ENCODE data around the gene NTN1. TPM values are rescaled to one million over a fixed set of nuclear protein-coding genes. Genes with fewer than 3 reads are reported as not detected.
A peak's percentile ranks its signal among the peaks of the same experiment; 100 is the strongest.

NTN1 gene
- total and polyA plus RNA-seq, 2 of the 13 experiments (the other 11 are each of a cell fraction or from before 2014, with no cell fraction given), result 0.04 to 0.05 TPM

DNA sequence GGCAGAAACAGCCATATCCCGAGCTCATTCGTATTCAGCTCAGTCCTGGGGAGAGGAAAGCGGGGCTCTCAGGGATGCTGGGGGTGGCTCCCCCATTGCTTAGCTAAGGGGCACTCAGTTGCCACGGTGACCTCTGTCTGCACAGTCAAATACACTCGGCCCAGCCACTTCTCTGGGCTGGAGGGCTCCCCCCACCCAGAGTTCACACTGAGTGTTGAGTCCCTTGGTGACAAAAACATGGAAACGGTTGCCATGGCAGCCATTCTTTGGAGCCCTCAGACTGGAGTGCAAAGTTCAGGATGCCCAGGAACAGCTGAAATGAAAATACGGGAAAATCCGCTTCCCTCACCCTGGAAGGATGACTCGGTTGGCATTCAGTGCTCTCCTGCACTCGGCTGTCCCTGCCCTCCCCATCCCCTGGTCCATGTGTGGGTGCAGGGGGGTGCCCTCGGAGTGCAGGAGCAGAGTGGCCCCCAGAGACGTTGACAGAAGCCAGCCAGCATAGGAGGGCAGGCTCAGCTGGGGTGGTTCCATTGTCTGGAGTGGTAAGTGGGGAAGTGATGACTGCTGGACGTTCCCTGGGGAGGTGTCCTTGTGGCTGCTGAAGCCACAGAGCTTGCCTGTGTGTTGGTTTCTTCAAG is 216.5 kb downstream of the NTN1 start:
- Histone ChIP-seq H3K9ac (ENCODE audit: insufficient read depth, low read depth, low read length) (peak overlapping the region; percentile 32; the same call in 1 of the 2 replicates), H3K9me3 (ENCODE audit: low read length) (no peaks in the 10 kb centered on the region), H3K27ac (ENCODE audit: extremely low read length, insufficient read depth, low read length) (no peak overlapping the region), H3K36me3 (replicated peaks in 1 of 2; ENCODE audit: control insufficient read depth in 1 of 2, insufficient read depth in 2 of 2, low read length in 2 of 2) (no peaks in the 10 kb centered on the region), H4K20me1 (ENCODE audit: insufficient read depth, low read length) (no peaks in the 10 kb centered on the region), H3K79me2 (ENCODE audit: insufficient read depth, low read length) (no peaks in the 10 kb centered on the region), H2AFZ (ENCODE audit: low read length) (no peak overlapping the region), H3K27me3 (ENCODE audit: control insufficient read depth in 1 of 2, insufficient read depth in 2 of 2, low read length in 2 of 2) (peaks cover 1 to 23% of the 10 kb centered on the region in 2 experiments; a peak in 2 of 5 replicates), H3K4me3 (replicated peaks in 1 of 3; ENCODE audit: insufficient read depth in 1 of 3, low read depth in 2 of 3, low read length in 3 of 3) (peak overlapping the region in 1 of 3 experiments; percentile 26; a peak in 1 of 6 replicates), H3K4me2 (ENCODE audit: low read depth, low read length) (peak overlapping the region; percentile 63), H3K4me1 (ENCODE audit: insufficient read depth, low read length) (peaks cover 48% of the 10 kb centered on the region)
- intact Hi-C loops (cut with micrococcal nuclease; ENCODE audit: unreplicated experiment) (no loop called here), in situ Hi-C loops (cut with HindIII; ENCODE audit: extremely low pct_ligation_motif_present, low pct_unique_long_range_greater_than_20kb) (no loop called here)
- ATAC-seq (peak; percentile 74), FAIRE-seq (peak; percentile 48), DNase-seq (ENCODE audit: low spot score) (peak; percentile 91)
- POLR2A ChIA-PET, result no interaction called here
- 26% methylated on average over 9 of the region's 13 CpGs for WGBS (ENCODE audit: low lambda C conversion rate)
- CTCF ChIA-PET (ENCODE audit: low intra/inter-chr PET ratio, low total read pairs), result no interaction called here
- BruUV-seq (replicated peaks), result no TSS peak
- TF ChIP-seq ZNF296 (CRISPR knock-in tag; conservative IDR thresholded peaks at IDR 0.05), result no peak
- TF ChIP-seq ZBTB44 (CRISPR knock-in tag; IDR thresholded peaks at IDR 0.05), result no peak
- no peak for TF ChIP-seq CHD4 (IDR thresholded peaks at IDR 0.05; ENCODE audit: borderline replicate concordance, low read length)
- no peak for TF ChIP-seq NFAT5 (CRISPR knock-in tag; IDR thresholded peaks at IDR 0.05)
- TF ChIP-seq, protein P1, sequence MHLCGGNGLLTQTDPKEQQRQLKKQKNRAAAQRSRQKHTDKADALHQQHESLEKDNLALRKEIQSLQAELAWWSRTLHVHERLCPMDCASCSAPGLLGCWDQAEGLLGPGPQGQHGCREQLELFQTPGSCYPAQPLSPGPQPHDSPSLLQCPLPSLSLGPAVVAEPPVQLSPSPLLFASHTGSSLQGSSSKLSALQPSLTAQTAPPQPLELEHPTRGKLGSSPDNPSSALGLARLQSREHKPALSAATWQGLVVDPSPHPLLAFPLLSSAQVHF (CRISPR knock-in tag; IDR thresholded peaks at IDR 0.05), result no peak
- peak; percentile 84; the same call in 1 of the 2 replicates for TF ChIP-seq TFAP4 (IDR thresholded peaks at IDR 0.05; ENCODE audit: borderline replicate concordance, low read depth)
- no peak for TF ChIP-seq PLRG1 (conservative IDR thresholded peaks at IDR 0.05)
- TF ChIP-seq, protein P2, sequence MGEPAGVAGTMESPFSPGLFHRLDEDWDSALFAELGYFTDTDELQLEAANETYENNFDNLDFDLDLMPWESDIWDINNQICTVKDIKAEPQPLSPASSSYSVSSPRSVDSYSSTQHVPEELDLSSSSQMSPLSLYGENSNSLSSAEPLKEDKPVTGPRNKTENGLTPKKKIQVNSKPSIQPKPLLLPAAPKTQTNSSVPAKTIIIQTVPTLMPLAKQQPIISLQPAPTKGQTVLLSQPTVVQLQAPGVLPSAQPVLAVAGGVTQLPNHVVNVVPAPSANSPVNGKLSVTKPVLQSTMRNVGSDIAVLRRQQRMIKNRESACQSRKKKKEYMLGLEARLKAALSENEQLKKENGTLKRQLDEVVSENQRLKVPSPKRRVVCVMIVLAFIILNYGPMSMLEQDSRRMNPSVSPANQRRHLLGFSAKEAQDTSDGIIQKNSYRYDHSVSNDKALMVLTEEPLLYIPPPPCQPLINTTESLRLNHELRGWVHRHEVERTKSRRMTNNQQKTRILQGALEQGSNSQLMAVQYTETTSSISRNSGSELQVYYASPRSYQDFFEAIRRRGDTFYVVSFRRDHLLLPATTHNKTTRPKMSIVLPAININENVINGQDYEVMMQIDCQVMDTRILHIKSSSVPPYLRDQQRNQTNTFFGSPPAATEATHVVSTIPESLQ (CRISPR knock-in tag; conservative IDR thresholded peaks at IDR 0.05), result no peak

Data from HepG2 (cell line).